ENCODE data around the gene SDK1.
"Not testable (repeated sequence)": the region's sequence is repeated elsewhere in the genome, so short reads cannot be mapped to it uniquely, and the experiment has no call there.

Gene SDK1

DNA sequence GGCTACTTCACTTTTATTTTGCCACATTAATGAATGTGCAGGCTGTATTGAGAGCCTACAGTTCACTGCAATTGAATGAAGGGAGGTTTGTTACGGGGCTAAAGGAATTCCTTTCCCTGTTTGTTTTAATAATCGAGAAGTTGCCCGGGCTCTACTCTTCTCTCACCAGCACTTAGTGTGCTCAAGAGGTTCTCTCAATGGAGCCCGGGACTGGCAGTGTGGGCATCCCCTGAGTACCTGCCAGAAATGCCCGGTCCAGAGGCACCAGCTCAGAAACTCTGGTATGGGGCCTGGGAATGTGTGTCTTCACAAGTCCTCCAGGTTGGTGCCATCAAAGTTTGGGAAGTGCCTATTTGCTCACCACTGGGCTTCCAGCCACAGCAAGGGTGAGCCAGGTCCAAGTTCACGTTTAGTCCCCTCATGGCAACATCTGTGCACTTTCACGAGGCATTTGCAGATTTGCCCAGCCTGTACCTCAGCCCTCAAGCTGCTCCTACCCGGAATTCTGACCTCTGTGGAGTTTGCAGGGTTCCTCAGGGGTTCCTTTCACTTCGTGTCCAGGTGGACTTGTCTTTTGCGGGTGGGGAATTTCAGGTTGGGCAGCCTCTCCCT is 622.4 kb downstream of the SDK1 start:
- no peak for DNase-seq (ENCODE audit: low spot score)

DNA sequence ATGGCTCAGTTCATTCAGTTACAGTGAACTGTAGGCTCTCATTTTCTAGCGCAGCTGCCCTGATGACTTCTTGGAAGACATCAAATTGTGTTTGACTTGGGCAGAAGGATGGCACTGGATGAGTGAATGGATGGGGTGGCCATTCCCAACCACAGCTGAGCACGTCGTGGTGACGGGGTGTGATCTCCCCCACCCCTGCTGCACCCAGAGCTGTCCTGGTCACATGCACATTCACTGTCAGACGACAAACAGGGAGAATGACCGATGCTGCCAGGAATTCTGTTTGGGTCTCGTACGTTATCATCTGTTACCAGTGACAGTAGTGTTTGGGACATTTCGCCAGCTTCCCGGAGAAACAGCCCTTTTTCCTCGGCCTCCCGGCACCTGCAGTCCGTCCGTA is 623.2 kb downstream of the SDK1 start:
- DNase-seq (ENCODE audit: low spot score), result no peak

DNA sequence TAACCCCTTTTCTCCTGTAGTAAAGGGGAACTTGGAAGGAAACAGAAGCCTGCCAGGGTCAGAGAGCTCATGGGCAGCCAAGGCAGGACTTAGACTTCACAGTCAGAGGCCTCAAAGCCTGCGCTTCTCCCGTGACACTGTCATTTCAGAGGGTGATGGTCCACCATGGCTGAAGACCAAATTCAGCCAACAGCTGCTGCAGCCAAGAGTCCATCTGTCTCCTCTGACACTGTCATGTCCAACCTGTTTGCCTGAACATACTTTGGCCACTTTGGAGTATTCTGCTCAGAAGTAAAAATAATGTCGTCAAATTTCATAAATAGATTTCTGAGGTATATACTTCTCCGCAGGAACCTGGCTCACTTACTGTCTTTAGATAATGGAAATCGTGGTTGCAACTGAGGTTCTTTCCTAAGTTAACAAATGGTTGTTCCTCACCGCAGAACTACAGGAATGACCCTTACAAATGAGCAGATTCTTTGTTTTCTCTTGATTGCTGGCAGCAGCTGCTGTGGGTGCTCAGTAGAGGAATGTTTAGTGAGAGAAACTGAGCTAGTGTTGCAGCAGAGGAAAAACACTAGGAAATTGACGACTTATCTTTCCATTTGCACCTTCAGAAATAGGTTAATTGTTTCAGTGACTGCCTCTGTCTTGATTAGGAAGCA is 626.5 kb downstream of the SDK1 start:
- DNase-seq (ENCODE audit: low spot score), result no peak

DNA sequence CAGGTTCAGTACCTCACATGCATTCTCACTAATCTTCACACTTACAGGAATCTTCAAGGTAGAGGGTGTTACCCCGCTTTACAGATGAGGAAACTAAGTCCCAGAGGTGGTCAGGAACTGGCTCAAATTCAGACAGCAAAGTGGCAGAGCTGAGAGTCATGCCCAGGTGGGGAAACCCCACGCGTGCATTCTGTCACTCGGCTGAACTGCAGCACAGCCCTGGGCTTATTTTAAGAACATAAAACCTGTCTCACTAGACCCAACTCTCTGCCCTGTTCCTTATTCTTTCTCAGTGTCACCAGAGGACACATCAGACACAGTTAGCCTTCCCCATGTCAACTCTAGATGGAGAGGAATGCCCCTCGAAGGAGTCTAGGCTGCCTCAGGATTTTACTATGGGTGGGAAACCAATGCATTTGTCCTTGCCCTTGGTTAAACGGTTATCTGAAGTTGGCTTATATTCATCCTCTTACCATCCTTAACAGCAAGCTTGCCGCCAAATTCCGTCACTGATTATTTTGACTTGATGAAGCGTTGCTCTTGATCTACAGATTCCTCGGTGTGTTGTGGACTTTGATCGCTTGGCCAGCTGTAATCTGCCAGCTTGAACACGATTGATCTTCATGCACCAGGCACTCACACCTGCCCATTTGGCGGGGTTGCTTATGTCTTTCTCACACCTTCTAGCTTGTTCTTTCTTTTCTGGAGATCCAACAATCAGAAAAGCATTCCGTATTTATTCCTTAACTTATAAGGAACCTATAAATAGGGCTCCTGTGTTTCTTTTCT is 627.9 kb downstream of the SDK1 start:
- no peak for DNase-seq (ENCODE audit: low spot score)

DNA sequence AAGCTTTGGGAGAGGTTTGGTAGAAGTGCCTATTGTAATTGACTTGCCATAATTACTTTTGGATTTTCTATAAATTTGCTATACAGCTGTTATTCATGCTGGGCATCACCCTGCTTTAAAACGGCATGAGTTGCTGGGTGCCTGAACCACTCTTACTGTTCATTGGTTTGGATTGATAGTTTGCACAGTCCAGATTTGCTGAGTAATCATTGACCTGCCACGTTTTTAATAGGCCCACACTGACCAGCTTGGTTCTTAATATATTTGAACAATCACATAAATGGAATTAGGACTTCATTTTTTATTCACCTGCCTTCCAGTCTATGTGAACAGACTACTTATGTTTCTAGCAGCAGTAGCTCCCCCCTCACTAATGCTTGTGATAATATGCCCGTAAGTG is 630.8 kb downstream of the SDK1 start:
- DNase-seq (ENCODE audit: low spot score), result no peak

DNA sequence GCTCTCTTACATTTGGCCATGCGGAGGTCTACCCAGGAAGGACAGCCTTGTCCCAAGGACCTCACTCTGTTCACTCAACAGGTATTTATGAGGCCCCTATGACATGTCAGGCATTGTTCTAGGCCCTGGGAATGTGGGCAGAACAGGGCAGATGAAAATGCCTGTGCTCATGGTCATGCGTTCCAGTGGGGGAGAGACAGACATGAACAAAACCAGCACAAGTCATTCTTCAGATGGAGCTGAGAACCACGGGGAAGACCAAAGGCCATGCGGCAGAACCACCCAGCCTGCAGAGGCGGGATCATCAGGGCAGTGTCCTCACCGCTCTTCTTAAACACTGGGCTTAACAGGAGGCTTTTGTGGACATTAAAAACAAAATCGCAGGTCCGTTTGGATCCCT is 636.1 kb downstream of the SDK1 start:
- DNase-seq (ENCODE audit: low spot score), result no peak

DNA sequence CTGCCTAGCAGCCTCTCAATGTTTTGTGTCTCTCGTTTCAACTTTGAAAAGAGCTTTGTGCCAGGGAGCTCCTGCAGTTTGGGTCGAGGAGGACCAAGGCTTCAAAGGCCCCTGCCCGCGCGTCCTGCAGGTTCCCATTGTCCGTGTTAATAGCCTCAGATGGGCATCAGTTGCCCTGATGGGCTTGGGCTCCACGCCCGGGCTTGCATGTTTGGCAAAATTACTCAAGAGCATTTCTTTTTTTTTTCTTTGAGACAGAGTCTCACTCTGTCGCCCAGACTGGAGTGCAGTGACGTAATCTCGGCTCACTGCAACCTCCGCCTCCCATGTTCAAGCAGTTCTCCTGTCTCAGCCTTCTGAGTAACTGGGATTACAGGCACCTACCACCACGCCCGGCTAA is 636.6 kb downstream of the SDK1 start:
- no peak for DNase-seq (ENCODE audit: low spot score)

DNA sequence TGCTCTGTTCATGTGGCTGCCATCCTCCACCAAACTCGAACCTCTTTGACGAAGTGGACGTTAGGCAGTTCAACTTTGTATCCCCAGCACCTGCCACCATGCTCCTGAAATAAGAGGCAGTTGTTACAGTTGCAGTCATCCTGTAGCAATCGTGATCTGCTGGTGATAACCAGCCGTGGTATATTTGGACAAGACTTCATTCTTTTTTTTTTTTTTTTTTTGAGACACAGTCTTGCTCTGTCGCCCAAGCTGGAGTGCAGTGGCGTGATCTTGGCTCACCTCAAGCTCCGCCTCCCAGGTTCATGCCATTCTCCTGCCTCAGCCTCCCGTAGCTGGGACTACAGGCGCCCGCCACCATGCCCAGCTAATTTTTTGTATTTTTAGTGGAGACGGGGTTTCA is 640.7 kb downstream of the SDK1 start:
- not testable (repeated sequence) for DNase-seq (ENCODE audit: low spot score)

DNA sequence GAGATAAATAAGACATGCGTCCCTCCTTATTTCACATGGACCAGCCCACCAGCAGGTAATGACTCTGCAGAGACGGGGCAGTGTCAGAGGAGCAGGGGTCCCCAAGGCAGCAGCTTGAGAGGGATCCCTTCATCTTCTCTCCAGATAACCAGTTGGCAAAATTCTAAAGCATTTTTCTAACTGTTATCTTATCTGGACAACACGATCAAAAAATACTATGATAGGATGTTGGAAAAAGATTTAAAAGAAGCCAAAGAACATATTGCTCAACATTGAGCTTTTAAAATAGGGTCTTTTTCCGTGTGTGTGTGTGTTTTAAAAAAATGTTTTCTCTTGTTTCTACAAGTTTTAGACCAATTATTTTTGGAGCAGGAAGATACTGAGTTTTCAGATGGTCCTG is 641.2 kb downstream of the SDK1 start:
- DNase-seq (ENCODE audit: low spot score), result no peak

DNA sequence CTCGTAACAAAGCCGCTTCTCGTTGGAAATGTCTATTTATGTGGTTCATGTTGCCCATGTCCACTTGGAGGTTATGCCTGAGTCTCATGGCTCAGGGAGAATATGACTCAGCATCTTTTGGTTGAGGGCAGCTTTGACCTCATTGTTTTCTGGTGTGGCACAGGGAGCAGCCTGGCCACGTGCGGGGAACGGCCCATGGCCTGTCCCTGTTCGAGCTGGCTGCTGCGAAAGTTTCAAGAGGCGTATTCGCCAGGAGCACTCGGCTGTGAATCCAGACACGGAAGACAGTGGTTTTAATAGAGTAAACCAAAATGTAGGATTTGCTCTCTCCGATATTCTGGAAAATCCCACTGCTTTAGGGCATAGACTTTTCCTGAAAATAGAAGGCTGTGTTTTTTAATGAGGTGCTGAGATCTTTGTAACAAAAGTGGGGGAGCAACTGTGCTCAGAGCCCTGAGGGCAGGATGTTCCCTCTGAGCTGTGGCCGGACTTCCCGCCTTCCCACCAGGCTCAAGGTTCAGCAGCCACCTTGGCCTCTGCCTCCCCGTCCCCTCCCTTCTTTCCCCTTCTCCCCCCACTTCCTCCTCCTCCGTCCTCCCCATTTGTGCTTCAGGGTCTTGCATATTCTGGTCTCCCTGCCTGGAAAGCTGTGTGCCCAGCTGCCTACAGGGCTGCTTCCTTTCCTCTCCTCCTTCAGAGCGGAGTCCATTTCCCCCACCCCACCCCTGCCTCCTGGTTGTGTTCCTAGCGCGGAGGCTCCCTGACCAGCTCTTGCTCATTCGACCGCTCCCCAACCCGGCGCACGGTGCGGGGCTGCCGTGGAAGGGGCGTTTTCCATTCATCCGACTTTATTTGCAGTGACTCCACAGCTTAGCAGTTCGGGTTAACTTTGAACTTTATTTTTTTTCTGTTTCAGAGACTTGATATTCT is 642.0 kb downstream of the SDK1 start:
- no peak for DNase-seq (ENCODE audit: low spot score)

DNA sequence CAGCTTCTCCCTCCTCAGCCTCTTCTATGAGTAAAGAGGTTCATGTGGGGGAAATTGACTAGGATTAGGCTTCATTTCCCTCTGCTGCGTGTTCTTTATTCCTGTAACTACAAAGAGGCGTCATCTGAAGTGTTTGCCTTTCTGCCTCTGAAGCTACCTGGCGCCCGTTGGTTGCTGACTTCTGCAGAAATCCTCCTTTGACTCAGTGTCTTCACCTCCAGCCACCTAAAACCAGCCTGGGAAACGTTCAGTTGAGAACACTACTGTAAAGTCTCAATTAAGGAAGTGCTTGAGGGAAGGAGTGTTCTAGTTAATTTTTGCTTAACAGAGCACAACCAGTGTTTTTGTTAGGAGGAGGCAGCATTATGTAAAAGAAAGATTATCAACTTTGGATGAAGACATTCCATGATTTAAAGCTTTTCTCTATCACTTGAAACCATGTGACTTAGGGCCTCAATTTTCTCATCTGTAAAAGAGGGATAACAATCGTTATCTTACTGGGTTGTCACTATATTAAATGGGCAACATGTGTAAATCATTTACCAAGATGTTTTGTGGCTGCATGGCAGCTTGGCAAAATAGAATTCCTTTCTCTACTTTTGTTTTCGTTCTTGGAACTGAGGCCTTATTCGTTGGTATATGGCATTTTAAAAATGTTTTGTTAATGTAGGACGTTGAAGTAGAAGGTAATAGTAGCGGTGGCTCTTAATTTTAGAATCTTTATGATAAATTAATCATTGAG is 642.9 kb downstream of the SDK1 start:
- DNase-seq (ENCODE audit: low spot score), result no peak

DNA sequence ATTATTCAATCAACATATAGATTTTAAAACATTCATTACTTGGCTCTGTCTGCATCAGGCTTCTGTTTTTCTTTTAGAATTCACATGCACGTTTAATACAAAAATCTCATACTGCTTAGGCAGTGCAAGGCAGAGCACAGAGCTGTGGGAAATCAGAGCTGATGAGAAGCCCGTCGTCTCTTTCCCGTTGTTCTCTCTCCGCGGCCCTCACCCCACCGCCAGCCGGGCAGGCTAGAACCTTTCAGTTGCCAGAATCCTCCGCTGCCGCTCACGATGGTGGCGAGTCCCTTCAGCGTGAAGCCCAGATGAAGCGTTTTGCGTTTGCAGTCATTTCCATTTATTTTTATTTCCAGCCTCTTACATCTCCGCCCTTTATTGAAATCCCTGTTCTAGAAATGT is 648.2 kb downstream of the SDK1 start:
- no peak for DNase-seq (ENCODE audit: low spot score)

DNA sequence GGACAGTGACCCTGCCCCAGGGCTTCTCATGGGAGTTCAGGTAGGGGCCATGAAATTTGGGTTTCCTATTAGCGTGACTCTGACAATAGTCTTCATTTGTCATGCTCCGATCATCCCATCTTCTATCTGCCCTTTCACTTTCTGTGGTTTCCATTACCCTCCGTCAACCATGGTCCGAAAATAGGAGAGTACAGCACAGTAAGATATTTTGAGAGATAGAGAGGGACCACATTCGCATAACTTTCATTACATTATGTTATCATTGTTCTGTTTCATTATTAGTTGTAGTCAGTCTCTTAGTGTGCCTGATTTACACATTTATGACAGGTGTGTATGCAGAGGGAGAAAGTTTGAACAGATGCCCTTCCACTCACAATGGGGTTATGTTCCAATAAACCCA is 649.2 kb downstream of the SDK1 start:
- no peak for DNase-seq (ENCODE audit: low spot score)

DNA sequence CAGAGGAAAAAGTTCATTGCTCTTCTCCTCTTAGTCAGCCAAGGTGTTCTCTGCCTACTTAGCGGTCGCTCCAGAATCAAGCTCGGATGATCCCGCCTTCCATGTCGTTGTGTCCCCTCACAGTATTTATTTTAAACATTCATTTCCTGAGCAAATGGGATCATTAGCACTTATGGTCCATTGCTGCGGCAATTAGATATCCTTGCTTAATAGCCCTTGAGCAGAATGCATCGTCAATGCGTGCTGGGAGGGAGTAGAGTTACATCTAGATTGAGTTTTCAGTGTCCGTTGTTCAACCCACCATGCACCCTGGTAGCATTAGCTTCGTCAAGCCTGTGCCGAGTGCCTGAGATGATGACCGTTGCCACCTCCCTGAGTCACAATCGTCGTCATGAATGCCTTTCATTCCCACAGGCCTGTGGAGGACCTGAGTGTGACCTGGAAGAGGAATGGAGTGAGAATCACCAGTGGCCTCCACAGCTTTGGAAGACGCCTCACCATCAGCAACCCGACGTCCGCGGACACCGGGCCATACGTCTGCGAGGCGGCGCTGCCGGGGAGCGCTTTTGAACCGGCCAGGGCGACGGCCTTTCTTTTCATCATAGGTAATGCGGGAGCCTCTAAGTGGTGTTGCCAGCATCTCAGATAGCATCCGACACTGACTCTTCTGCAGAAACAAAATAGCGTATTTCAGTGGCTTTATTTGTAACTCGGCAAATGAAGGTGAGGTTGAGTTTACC is 650.4 kb downstream of the SDK1 start:
- DNase-seq (ENCODE audit: low spot score), result no peak

DNA sequence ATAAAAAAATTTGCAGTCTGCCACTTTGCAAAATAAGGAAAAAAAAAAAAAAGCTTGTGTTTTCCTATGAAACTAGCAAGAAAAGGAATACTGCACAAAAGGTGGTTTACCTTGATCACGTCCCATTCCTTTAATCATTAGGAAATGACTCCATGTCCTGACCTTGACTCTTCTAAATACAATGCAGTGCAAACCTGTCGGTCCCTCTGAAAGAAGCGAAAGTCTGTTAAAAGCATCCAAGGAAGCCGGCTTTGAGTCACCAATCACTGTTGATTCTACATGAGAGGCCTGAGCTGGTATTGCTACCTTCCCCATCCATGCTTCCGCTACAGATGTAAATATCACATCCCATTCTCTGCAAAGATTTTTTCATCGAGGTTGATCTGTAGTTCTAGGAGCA is 652.1 kb downstream of the SDK1 start:
- DNase-seq (ENCODE audit: low spot score), result no peak

DNA sequence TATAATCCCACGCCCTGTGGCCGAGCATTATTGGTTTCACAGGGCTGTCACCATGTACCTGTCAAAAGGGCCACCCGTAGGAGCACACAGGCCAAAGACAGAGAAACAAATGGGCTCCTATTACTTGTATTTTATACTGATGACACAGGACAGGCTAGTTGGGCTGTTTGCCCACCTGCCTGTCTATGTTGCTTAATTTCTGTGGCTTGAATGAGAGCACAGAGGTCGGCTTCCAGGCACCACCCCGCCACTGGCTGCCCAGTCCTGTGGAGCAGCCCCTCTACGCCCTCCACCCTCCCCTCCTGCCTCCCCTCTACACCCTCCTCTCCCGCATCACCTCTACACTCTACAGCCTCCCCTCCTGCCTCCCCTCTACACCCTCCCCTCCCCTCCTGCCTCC is 652.9 kb downstream of the SDK1 start:
- DNase-seq (ENCODE audit: low spot score), result no peak

DNA sequence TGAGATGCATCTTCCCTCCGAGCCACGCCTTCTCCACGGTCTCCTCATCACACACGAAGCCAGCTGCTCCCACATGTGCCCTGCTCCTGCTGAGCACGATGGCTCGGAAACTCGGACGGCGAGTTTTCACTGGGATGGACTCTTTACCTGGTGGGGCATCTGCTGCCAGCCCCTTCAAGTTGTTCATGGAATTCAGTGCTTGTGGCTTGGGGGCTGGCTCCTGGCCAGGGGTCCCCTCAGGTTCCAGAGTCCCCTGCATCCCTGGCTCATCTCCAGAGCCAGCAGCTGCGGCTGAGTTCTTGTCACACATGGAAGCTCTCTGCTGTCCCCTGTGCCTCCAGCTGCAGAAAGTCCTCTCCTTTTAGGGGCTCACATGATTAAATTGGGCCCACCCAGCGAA is 654.0 kb downstream of the SDK1 start:
- DNase-seq (ENCODE audit: low spot score), result no peak

DNA sequence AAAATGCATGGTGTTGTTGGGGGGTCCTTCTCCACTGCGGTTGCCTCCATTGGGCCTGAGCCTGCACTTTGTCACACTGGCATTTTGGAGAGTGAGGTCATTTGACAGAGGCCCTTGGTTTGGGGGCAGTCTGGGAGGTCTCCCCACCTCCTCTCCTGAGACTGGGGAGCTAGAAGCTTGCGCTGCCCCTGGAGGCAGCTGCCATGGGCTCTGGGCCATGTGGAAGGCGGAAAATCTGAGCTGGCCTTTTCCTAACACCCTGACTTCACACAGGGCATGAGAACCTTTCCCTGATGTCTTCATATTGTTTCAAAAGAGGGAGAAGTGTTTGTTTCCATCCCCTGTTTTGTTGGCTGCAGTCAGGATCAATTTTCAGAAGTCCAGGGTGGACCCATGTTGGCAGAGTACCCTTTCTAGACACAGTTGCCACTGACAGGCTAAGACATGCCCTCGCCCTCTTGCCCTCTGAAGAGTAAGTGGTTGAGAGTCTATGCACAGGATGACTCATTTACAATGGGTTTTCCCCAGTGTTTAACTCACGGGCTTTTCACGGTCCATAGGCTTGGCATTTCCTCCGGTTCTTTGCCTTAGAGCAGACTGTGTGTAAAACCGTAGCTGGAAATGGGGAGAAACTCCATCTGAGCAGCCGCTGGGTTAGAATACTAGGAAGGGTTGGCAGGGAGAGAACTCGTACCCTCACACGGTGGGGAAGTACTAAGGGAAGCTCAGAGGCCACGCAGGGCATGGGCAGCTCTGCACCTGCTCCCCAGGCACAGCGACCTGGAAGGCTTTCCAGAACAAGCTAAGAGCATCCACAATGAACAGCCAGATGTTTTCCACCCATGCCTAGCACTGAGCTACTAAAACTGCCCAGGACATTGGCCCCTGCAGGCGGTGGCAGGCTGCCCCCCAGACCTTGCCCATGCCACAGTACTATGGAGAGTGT is 655.0 kb downstream of the SDK1 start:
- no peak for DNase-seq (ENCODE audit: low spot score)

DNA sequence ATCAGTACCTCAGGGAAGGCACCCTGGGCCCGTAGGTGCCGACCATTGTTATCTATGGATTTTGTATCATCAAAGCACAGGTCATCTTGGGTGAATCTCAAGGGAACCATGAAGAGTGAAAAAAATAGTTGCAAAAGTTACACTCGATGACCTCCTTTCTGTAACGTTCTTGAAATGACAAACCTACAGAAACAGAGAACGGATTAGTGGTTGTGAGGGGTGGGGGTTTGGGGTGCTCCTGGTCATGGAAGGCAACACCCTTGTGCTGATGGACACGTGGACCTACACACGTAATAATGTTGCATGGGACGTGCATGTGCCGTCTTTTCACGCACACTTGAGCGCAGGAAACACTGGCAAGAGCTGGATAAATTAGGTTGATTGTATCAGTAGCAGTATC is 655.9 kb downstream of the SDK1 start:
- no peak for DNase-seq (ENCODE audit: low spot score)

All from globus pallidus (tissue), 1 donor.